SKM-1 (cell line): ENCODE data around the gene TMEM242.
"Not testable (repeated sequence)": the region's sequence is repeated elsewhere in the genome, so short reads cannot be mapped to it uniquely, and the experiment has no call there.

Experiments
- DNase-seq: peaks from one replicate; lab custom pipeline; 2025; ENCODE audit not compliant: unreplicated experiment; lab: John Stamatoyannopoulos, UW

The TMEM242 gene

GRCh38 chr6:157323255-157323965, at the start of gene TMEM242:
Gene TMEM242 (minus strand): TSS chr6:157323519. CDS start chr6:157323499, 20 bp downstream.
- DNase-seq, result no peak

GRCh38 chr6:157372501-157373280, 49.4 kb upstream of the TMEM242 start:
- DNase-seq, result no peak

- no peak for DNase-seq
Measured at GRCh38 chr6:157370755-157371154, 47.4 kb upstream of the TMEM242 start.

GRCh38 chr6:157368359-157369049, 45.2 kb upstream of the TMEM242 start:
- DNase-seq, result no peak

GRCh38 chr6:157366648-157367047, 43.3 kb upstream of the TMEM242 start:
- DNase-seq, result no peak

GRCh38 chr6:157364705-157365104, 41.4 kb upstream of the TMEM242 start:
- DNase-seq, result no peak

GRCh38 chr6:157361886-157362285, 38.6 kb upstream of the TMEM242 start:
- DNase-seq, result no peak

GRCh38 chr6:157358287-157358686, 35.0 kb upstream of the TMEM242 start:
- no peak for DNase-seq

- DNase-seq, result no peak
Measured at GRCh38 chr6:157346373-157346772, 23.1 kb upstream of the TMEM242 start.

- DNase-seq, result no peak
Measured at GRCh38 chr6:157343732-157344131, 20.4 kb upstream of the TMEM242 start.

- no peak for DNase-seq
Measured at GRCh38 chr6:157339432-157339831, 16.1 kb upstream of the TMEM242 start.

- no peak for DNase-seq
Measured at GRCh38 chr6:157337751-157338150, 14.4 kb upstream of the TMEM242 start.

GRCh38 chr6:157337276-157337675, 14.0 kb upstream of the TMEM242 start:
- DNase-seq, result not testable (repeated sequence)

GRCh38 chr6:157335829-157336228, 12.5 kb upstream of the TMEM242 start:
- DNase-seq, result no peak

- DNase-seq, result no peak
Measured at GRCh38 chr6:157333956-157334355, 10.6 kb upstream of the TMEM242 start.

- no peak for DNase-seq
Measured at GRCh38 chr6:157333537-157333936, 10.2 kb upstream of the TMEM242 start.

- no peak for DNase-seq
Measured at GRCh38 chr6:157332813-157333212, 9.5 kb upstream of the TMEM242 start.

- no peak for DNase-seq
Measured at GRCh38 chr6:157330831-157331230, 7.5 kb upstream of the TMEM242 start.

- no peak for DNase-seq
Measured at GRCh38 chr6:157329829-157330228, 6.5 kb upstream of the TMEM242 start.

- no peak for DNase-seq
Measured at GRCh38 chr6:157328108-157328692, 4.9 kb upstream of the TMEM242 start.

GRCh38 chr6:157326979-157327378, 3.7 kb upstream of the TMEM242 start:
- no peak for DNase-seq
